Suprapubic skin (tissue), 3 donors: Measurements from ENCODE around the gene KRT4.

Experiments used
- CTCF ChIP-seq, 2 donors: fragments of 200-600 bp in 1 of 2; fragments of 450-650 bp in 1 of 2; sonication (generic) in 1 of 2; IDR thresholded peaks; one replicate each; pipeline ENCODE4 v1.5.1; 2016 to 2019; ENCODE audit warnings: antibody characterized with exemption in 2 of 2, mild to moderate bottlenecking in 1 of 2, moderate library complexity in 1 of 2
- EP300 ChIP-seq: sonication (generic); formaldehyde crosslinking; IDR thresholded peaks from one replicate; pipeline ENCODE4 v1.6.1; 2017; ENCODE audit warnings: antibody characterized with exemption
- POLR2A ChIP-seq, 2 donors: fragments of 450-650 bp; IDR thresholded peaks; one replicate each; pipeline ENCODE4 v1.6.1; 2017; ENCODE audit warnings: antibody characterized with exemption in 2 of 2, mild to moderate bottlenecking in 2 of 2, moderate library complexity in 2 of 2

GRCh38 chr12:52834727-52835001 is 20.7 kb upstream of the KRT4 start:
- TF ChIP-seq POLR2A (IDR thresholded peaks at IDR 0.05) (no peak), CTCF (IDR thresholded peaks at IDR 0.05) (no peak), EP300 (no peak)
